Stimulated activated naive CD8-positive, alpha-beta T cell treated with anti-CD3 and anti-CD28 coated beads, Interleukin-15, Interleukin-2, amounts not matched to agents 100 U/mL and 50 U/mL, for 24 hours (primary cell): ENCODE measurements around the gene HOXD8.

Experiments
- ATAC-seq: fragments of 150-1000 bp; cut with Tn5 transposase; one replicate; pipeline ENCODE4 v1.10.0; 2021
- DNase-seq: peaks from one replicate; pipeline ENCODE4 v3.0.0; 2021

Gene HOXD8

DNA sequence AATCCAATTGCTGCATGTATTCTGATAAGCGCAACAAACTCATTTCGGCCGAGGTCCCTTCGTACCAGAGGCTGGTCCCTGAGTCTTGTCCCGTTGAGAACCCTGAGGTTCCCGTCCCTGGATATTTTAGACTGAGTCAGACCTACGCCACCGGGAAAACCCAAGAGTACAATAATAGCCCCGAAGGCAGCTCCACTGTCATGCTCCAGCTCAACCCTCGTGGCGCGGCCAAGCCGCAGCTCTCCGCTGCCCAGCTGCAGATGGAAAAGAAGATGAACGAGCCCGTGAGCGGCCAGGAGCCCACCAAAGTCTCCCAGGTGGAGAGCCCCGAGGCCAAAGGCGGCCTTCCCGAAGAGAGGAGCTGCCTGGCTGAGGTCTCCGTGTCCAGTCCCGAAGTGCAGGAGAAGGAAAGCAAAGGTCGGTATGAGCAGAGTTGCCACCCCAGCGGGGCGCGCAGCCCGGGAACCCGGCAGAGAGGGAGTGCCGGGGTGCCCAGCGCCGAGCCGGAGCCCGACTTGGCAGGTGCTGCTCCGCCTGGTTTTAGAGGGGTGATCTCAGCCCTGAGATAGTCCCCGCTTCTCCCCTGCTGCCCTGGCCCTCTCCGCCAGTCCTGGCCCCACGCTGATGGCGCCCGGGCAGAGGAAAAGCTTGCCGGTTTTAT lies 12.2 kb upstream of the HOXD8 start:
- ATAC-seq (no peak), DNase-seq (no peak)

DNA sequence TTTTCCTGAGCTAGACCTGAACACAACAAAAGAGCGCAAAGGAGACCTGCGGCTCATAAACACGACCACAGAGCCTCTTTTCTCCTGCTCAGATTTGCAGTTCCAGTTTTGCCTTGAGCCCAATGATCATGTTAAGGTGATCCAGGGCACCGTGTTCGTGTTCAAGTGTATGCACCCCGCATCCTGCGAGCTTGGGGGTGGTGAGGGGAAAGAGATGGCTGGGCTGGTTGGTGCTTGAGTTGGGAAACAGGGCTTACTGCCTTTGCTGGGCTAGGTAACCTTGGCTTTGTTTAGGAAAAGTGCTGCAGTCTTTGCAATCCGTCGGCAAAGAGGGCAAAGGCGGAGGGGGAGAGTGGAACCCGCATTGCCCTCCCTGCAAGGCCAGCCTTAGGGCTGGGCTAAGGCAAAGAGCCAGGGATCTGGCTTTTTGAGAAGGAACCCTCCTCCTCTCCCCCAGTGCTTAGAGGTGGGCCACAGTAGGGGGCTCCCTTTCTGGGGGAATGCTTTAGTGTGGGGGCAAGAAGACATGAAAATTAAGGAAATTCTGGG lies 11.6 kb upstream of the HOXD8 start:
- DNase-seq: no peak
- no peak for ATAC-seq

DNA sequence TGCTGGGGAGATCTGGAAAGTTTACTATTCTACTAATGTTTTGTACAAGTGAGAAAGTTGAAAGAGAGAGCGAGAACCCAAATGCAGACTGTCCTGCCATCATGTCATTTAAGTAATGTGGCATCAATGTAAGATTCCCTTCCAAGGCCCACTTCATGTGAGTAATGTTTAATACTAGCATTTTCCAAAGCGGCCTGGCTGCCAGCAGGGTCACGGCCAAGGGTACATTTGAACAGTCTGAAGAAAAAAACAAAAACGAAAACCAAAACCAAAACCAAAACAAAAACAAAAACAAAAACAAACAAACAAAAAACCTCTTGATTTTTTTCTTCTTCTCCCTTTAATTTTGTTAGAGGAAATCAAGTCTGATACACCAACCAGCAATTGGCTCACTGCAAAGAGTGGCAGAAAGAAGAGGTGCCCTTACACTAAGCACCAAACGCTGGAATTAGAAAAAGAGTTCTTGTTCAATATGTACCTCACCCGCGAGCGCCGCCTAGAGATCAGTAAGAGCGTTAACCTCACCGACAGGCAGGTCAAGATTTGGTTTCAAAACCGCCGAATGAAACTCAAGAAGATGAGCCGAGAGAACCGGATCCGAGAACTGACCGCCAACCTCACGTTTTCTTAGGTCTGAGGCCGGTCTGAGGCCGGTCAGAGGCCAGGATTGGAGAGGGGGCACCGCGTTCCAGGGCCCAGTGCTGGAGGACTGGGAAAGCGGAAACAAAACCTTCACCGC lies 10.7 kb upstream of the HOXD8 start:
- no peak for DNase-seq
- ATAC-seq: no peak

DNA sequence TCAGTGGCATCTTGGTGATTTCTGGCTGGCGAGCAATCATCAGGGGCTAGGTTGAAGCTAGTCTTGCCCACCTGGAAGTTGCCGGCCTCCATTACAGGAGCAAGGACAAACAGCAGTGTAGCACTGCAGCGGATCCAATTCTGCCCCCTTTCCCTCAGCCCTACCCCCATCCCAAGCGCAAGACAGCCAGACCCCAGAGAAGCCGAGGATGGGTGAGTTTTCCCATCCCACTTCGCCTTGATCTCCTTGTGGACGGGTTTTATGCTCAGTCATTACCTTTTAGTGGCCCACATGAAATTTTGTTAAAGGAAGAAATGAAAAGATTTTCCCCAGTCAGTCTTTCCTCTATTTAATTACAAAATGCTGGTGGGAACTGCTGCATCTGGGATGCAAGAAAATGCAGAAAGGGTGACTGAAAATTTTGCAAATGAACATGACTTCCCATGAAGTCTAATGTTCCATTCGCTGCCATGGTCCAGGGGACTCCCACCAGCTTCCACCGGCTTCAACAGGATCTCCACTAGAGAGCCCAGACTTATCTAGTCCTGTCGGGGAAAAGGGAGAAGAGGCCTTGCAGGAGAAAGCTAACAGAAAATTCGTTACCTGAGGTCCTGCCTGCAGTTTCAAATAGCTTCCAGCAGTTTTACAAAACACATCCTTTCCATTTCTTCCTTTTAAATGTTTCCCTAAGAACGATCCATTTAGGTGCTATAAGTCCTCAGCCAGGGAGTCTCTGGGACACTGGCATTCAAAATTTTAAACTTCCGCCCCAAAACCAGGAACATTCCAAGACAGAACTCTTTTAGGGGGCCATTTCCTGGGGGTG lies 8.9 kb upstream of the HOXD8 start:
- ATAC-seq (no peak), DNase-seq (no peak)

DNA sequence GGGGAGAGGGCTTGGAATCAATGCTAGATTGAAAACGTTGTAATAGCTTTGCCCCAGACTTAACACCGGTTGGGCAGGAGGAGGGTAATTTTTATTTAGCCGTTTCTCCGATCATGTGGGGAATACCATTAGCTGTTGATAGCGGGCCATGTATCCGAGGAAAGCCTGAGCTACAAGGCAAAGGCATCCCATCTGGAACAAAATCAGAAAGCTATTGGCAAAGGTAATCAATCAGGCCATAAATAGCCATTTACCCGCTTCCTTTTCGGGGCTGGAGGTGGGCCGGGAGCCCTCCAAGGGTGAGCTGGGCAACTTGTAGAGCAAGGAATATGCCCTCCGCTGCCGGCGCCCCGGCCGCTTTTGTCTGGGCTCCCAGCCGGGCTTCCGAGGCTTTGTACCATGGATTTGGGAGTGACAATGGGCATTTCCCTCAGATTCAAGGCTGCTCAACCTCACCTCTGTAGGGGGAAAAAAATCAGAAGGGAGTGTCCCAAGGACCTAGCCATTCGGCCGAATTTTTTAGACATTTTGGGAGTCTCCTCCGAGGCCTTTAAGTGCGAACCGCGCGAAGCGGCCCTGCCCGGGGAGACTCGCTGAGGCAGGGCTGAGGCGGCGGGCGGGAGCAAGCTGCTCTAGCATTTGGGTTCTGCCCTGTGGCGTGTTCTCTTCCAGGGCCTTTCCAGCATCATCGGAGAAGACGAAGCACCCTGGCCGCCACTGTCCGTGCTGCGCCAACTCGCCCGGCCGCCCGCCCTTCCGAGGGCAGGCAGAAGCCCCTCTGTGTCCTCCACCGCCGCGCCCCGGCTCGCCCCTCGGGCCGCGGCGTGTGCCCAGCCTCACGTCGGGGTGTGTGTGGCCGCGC lies 8.1 kb upstream of the HOXD8 start:
- ATAC-seq (no peak), DNase-seq (no peak)

DNA sequence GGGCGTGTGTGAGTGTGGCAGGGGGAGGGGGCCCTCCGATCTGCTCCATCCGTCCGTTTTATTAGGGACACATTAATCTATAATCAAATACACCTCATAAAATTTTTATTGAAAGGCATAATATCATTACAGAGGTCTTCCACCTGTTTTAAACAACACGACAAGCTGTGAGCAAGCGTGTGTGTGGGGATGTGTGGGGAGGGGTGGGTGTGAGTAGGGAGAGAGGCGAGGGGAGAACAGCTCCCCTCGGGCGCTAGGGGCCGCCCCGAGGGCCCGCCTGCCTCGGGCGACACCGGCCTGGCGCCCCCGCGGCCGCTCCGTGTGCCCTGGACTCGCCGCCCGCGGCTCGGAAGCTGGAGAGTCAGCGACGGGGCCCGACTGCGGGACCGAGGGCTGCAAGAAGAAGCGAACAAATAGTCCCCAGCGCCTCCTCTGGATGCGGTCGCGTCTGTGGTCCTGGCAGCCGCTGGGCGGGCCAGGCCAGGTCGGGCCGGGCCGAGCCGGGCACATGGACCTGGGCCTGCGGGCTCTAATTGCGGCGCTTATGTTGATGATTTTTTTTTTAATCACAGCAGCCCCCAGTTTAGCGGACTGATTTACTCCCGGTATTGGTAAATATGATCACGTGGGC lies 7.3 kb upstream of the HOXD8 start:
- ATAC-seq (no peak), DNase-seq (no peak)

DNA sequence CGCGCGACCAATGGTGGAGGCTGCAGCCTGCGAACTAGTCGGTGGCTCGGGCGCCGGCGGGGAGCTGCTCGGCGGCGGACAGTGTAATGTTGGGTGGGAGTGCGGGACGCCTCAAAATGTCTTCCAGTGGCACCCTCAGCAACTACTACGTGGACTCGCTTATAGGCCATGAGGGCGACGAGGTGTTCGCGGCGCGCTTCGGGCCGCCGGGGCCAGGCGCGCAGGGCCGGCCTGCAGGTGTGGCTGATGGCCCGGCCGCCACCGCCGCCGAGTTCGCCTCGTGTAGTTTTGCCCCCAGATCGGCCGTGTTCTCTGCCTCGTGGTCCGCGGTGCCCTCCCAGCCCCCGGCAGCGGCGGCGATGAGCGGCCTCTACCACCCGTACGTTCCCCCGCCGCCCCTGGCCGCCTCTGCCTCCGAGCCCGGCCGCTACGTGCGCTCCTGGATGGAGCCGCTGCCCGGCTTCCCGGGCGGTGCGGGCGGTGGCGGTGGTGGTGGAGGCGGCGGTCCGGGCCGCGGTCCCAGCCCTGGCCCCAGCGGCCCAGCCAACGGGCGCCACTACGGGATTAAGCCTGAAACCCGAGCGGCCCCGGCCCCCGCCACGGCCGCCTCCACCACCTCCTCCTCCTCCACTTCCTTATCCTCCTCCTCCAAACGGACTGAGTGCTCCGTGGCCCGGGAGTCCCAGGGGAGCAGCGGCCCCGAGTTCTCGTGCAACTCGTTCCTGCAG lies 6.7 kb upstream of the HOXD8 start, which contains the start of gene HOXD9:
HOXD9 (plus strand) TSS at position 37 of the 728 bp plus-strand sequence; CDS start at position 87, 50 bp downstream.
- DNase-seq (no peak), ATAC-seq (peak; percentile 49)

DNA sequence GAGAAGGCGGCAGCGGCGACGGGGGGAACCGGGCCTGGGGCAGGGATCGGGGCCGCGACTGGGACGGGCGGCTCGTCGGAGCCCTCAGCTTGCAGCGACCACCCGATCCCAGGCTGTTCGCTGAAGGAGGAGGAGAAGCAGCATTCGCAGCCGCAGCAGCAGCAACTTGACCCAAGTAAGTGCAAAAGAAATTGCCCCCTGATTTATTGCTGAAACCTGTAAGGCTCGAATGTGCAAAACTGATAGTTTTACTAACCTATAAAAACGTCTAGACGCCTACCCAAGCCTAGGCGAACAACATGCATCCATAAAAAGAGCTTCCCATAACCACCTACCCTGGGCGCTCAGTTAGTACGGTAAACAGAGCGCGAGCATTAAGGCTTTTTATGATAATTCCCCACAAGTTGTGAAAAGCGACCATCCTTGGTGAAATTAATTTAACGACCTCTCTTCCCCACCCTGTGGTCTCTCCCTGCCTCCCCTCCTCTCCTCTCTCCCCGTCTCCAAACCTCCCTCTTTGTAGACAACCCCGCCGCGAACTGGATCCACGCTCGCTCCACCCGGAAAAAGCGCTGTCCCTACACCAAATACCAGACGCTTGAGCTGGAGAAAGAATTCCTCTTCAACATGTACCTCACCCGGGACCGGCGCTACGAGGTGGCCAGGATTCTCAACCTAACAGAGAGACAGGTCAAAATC lies 5.9 kb upstream of the HOXD8 start:
- DNase-seq: no peak
- ATAC-seq: no peak

DNA sequence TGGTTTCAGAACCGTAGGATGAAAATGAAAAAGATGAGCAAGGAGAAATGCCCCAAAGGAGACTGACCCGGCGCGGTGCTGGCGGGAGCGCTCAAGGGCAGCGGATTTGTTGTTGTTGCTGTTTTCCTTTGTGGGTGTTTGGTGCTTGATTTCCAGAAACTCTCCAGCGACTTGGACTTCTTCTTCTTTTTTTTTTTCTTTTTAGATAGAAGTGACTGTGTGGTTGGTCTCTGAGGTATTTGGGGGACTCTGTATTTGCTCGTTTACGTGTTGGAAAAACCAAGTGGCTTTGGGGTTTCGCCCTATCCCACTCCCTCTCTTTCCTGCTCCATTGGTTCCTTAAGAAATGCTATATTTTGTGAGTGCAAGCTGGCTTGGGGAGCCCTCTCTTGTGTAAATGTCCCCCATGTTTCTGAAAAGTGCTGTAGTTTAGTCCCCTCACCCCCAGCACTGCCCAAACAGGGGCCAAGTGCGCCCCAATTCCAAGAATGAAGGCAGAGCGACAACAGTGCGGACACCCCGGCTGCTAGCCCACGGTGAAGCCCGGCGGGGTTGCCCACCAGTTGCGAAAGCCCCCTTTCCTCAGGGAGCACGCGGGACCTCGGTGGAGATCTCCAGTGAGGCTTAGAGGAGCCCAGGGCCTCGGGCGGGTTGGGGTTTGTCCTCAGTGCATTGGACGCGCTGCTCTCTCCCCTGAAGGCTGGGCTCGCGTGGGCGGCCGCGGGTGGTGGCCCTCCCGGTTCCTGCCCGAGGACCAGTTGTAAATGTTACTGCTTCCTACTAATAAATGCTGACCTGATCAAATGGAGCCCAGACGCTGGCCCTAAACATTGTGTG lies 5.2 kb upstream of the HOXD8 start:
- no peak for DNase-seq
- no peak for ATAC-seq

DNA sequence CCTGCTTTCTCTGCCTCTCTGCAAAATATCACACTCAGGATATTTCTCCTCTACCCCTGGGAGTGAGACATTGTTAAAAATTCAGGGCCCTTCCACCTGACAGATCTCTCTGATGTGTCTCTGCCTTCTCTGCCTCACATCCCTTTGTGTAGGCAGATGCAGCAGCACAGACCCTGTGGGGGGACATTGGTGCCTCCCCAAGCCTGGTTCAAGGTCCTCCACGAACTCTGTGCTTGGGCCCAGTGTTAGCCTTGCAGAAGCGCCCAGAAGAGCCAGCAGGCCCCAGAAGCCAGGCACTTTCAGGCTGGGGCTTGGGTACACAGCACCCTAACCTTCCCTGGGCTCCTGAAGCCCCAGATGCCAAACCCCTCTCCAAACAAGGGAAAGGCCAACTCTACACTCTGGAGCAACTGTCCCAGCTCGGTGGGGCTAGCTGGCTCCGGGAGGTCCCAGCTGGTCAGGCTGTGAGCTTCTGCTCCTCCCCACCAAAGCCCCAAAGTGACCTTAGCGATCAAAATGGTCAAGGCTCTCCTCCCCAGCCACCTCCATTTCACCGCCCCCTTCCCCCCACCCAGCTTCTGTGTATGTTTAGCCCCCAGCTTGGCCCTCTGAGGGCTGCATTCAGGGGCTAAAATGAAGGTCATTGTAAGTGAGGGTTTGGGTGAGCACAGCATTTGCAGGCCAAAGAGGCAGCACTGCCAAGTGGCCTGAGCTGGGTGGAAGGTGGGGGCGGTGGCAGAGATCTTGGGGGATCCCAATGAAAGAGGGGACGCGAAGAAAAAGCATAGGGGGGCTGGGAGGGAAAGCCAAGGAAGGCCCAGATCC lies 4.3 kb upstream of the HOXD8 start:
- DNase-seq (no peak), ATAC-seq (no peak)

DNA sequence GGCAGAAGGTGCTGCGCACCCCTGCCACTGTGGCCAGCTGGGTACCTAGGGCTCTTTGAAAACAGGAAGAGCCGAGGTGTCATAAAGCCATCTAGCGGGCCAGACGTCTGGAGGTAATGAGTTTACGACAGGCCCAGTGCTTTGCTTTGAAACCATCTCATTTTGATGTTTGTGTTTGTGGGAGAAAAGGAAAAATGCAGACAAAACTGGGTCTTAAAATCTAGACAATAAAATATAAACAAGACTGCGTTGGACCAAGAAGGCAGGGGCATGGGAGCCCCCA lies 3.8 kb upstream of the HOXD8 start:
- no peak for ATAC-seq
- DNase-seq: no peak

DNA sequence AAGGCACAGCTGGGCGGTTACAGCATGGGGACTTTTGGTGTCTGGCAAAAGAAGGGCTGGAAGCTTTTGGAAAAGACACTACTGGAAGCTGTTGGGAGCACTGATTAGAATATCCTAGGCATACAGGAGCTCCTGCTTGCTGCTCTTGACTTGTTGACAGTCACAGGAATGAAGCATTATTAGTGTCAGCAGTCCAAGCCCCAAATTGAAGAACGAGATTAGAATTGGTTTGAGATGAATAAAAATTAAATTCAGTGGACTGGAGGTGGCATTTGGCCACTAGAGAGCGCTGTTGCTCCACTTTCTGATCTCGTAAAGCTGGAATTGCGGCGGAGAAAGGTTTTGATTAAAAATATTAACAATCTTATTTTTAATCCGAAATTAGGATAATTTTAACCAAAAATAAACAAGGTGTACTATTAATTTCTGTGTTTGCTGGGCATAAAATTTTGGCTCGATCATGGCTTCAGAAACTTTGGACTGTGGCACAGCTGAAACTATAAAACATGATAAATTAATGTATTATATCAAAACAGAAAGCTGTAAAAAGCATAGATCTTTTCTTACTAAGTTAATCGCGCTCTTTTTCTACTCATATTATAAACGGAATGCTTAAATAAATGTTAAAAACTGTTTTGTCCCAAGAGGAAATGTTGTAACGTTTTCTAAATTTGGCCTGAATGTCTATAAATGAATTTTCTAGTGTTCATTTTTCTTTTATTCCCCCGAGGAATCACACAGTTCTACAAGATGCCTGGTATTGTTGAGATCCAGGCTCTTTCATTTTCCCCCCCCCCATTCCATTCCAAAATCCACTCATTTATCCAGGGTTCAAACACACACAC lies 2.4 kb upstream of the HOXD8 start:
- DNase-seq (peak; percentile 72), ATAC-seq (no peak)

DNA sequence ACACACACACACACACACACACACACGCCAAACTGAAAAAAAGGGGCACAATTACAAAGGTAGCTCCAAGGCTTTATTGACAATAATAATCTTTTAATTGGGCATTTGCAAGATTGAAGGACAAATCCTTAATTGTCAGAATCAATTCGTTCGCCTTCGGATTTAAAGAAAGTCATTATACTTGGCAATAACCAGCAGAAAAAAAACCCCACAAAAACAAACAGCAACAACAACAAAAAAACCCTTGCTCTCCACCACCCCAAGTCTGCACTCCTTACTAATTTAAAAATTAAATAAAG lies 1.8 kb upstream of the HOXD8 start:
- ATAC-seq (no peak), DNase-seq (no peak)

DNA sequence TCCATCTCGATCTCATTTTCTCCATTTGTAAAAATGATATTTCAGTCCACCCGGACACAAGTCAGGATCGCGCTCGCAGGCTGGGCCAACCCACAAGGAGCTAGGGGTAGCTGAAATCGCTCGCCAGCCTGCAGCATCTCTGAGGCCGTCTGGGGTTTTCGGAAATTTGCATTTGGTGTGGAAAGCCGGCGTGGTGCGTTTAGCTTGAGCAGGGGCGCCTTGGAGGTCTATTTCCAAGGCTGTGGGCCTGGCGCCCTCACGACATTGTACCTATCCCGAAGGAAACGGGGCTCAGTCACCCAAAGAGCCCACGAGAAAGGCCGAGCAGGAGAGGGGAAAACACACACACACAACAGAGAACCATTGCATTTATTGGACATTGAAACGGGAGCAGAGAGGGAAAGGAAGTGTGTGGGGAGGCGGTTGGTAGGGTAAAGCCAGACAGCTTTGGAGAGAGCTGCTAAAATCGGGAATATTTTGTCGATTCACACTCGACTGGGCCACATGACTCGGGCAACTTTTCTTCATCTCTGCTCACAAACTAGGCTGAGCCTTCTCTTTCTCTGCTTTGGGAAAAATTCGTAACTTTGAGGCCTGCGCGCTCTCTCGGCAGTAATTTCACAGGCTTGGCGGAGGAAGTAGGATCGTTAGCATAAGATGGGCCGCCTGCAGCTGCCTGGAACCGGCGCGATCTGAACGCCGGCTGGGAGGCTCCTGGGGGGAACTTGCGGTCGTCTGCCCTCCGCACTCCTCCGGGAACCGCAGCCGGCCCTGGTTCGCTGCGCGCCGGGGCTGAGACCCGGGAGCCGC lies 1.1 kb upstream of the HOXD8 start:
- DNase-seq: no peak
- no peak for ATAC-seq

DNA sequence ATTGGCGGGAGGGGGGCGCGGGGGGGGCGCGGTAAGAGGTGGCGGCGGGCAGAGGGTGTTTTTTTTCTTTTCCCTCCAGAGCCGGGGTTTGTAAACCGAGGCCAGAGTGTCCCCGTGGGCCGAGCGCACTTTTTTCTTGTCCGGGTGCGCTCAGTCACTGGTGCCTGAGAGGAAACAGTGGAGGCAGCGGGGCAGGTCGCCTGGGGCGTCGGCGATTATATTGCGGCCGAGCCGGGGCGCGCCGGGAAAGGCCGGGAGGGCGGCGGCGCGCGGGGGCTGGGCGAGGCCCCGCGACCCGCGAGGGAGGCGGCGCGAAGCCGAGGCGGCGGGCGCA lies 275 bp downstream of the HOXD8 start:
- no peak for DNase-seq

DNA sequence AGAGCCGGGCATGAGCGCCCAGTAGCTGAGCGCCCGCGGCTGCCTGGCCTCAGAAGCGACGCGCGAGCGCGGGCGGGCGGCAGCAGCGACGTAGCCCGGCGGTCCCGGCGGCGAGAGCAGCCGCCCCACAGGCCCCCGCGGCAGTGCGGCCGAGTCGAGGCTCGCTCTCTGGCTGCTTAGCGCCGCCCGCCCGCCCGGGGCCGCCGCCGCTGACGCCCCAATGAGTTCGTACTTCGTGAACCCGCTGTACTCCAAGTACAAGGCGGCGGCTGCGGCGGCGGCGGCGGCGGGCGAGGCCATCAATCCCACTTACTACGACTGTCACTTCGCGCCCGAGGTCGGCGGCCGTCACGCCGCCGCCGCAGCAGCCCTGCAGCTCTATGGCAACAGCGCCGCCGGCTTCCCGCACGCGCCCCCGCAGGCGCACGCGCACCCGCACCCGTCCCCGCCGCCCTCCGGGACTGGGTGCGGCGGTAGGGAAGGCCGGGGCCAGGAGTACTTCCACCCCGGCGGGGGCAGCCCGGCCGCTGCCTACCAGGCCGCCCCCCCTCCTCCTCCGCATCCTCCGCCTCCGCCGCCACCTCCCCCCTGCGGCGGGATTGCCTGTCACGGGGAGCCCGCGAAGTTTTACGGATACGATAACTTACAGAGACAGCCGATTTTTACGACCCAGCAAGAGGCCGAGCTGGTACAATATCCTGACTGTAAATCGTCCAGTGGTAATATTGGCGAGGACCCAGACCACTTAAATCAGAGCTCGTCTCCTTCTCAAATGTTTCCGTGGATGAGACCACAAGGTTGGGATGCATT lies 847 bp downstream of the HOXD8 start:
- DNase-seq: peak; percentile 36

More for the DNA sequence above, 275 bp downstream of the HOXD8 start:
- ATAC-seq: no peak

More for the DNA sequence above, 847 bp downstream of the HOXD8 start:
- peak; percentile 29 for ATAC-seq
